Activated CD8-positive, alpha-beta memory T cell treated with anti-CD3 and anti-CD28 coated beads for 1 hour (primary cell): ENCODE data around the gene AIG1.
"Not testable (repeated sequence)": the region's sequence is repeated elsewhere in the genome, so short reads cannot be mapped to it uniquely, and the experiment has no call there.

Experiments
- DNase-seq, 2 donors: peaks; one replicate each; pipeline ENCODE4 v3.0.0-alpha.2; 2020; ENCODE audit warnings: low read depth in 1 of 2; ENCODE audit errors: extremely low read depth in 1 of 2

Gene AIG1

DNA sequence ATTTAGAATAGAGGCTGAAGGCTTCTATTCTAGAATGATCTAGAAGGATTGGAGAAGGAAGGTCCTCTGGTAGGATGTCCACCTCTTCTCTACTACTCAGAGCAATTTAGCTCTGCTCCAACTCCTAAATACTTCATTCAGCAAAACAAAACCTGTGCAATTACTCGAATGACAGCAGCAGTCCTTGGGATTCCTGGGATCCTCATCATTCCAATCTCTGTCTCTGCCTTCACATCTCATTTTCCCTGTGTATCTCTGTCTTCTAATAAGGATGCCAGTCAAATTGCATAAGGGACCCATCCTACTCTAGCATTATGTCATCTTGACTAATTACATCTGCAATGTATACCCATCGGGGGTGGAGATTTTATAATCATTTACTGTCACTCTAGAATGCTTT, 5.5 kb upstream of the AIG1 start:
- DNase-seq = no peak

GRCh38 chr6:143055891-143056290, 4.8 kb upstream of the AIG1 start:
- DNase-seq = no peak

DNA sequence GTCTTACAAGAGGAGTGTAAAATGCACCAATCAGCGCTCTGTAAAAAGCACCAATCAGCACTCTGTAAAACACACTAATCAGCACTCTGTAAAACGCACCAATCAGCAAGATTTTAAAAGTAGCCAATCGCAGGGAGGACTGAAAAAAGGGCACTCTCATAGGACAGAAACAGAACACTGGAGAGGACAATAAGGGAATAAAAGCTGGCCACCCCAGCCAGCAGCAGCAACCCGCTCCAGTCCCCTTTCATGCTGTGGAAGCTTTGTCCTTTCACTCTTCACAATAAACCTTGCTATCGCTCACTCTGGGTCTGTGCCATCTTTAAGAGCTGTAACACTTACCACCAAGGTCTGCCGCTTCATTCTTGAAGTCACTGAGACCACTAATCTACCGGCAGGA, 1.7 kb upstream of the AIG1 start:
- DNase-seq = no peak

GRCh38 chr6:143059663-143060353, 881 bp upstream of the AIG1 start:
- DNase-seq = no peak

DNA sequence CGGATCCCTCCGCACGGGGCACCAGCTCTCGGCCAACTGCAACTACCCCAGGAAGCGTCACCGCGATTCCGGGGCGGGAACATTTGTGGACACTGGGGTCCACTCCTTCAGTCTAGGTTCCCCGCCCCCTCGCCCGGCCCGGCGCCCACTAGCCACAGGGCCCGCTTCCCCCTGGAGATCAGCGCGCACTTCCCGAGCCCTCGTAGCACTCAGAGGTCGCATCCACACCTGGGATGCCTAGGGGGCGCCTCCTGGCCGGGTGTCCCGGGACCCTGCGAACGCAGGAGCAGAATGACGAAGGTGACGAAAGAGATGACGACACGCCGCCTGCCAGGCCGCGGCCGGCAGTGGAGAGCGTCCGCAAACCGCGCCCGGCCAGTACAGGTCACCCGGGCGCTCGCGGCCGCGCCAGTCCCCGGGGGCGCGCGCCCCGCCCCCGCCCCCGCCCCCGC, 309 bp upstream of the AIG1 start:
- peak; percentile 44 to 54 for DNase-seq

- no peak for DNase-seq
These were observed 1.1 kb downstream of the AIG1 start for GRCh38 chr6:143061597-143062385.

DNA sequence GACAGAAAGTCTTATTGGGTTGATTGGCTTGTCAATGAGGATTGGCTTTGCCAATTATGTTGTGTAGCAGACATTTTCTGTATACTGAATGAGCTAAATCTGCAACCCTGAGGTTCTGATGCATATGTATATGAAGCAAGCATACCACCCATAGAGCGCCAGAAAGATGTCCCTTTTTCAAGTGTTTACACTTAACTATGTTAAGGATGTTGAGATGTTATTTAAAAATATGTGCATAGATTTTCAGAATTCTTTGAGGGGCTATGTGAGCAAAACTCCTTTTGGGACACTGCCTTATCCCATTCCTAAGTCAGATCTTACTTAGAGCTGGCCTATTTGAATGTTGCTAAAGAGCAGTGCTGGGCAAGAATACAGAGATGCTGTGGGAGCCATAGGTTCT, 1.9 kb downstream of the AIG1 start:
- DNase-seq = no peak

DNA sequence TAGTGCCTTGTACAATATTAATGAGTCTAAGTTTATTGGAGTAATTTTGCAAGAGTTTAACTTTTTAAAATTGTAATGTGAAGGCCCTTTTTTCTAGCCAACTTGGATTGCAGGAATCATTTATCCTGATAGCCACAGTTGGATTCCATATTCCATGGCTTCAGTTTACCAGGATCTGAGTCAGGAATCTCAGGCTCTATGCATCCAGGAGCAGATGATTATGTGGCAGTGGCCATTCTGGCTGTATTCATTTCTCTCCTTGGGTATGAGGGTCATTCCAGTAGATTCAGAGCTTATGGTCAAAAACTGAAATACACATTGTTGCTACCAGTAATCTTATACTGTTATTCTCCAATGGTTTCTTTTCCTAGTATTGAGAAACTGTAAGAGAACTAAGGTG, 2.9 kb downstream of the AIG1 start:
- DNase-seq = no peak

- no peak for DNase-seq
These were observed 3.6 kb downstream of the AIG1 start for GRCh38 chr6:143064271-143064670.

DNA sequence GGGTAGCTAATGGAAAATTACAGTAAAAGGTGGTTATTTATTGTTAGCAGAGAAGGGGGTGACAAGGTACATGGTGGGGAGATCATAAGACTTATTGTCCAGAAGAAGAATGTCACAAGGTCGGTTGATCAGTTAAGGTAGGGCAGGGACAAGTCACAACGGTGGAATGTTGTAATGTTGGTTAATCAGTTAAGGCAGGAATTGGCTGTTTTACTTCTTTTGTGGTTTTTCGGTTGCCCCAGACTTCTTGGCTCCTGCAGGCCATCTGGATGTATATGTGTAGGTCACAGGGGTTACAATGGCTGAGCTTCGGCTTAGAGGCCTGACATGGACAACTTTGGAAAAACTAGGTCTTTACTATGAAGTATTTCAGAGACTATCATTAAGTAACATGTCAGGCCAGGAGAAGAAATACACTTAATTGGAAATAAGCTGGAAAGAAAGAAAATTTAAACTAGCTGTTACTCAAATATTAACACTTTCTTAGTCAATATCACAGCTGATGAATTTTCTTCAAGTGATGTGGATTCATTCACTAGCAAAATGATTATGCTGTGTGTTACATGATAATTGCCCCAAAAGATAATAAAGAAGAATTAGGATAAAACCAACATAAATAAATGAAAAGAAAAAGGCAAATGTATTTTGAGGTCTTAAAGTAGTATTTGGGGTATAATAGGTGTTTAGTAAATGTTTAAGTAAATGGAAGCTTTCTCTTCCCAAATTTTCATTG, 4.4 kb downstream of the AIG1 start:
- DNase-seq = no peak

DNA sequence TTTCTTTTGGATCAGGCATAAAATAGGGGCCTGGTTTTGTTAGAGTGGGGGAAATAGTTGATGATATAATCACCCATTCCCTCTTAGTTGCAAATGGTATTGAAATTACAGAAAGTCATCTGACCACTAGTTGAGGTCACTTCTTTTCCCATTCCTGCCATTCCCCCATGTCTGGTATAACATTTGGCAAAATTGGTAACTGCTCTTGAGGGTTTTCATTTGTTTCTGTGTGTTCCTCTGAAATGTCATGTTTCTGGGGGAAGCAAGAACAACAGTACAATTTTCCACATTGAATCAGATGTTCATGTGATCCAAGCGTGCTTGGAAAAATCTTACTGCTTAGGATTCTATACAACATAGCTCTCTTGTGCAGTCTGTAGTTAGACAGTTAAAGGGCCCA, 7.3 kb downstream of the AIG1 start:
- no peak for DNase-seq

GRCh38 chr6:143074101-143074500, 13.4 kb downstream of the AIG1 start:
- DNase-seq = no peak

DNA sequence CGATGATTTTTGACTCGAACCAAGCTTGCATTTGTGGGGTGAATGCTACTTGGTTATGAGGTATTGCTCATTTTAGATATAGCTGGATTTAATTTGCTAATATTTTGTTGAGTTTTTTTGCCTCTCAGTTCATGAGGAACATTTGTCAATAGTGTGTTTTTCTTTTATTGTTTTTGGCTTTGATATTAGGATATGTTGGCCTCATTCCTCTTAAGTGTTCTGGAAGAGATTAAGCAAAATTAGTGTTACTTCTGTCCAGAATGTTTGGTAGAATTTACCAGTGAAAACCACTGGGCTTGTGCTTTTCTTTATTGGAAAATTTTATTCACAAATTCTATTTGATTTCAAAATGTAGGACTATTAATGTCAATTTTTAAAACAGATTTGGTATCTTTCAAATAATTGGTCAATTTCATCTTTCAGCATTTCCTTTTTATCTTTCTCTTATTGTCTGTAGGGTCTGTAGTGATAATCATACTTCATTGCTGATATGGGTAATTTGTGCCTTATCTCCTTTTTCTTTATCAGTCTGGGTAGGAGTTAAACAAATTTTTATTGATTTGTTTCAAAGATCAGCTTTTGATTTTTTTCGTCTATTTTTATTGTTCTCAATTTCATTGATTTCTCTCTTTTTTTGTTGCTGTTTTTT, 14.1 kb downstream of the AIG1 start:
- DNase-seq = no peak

DNA sequence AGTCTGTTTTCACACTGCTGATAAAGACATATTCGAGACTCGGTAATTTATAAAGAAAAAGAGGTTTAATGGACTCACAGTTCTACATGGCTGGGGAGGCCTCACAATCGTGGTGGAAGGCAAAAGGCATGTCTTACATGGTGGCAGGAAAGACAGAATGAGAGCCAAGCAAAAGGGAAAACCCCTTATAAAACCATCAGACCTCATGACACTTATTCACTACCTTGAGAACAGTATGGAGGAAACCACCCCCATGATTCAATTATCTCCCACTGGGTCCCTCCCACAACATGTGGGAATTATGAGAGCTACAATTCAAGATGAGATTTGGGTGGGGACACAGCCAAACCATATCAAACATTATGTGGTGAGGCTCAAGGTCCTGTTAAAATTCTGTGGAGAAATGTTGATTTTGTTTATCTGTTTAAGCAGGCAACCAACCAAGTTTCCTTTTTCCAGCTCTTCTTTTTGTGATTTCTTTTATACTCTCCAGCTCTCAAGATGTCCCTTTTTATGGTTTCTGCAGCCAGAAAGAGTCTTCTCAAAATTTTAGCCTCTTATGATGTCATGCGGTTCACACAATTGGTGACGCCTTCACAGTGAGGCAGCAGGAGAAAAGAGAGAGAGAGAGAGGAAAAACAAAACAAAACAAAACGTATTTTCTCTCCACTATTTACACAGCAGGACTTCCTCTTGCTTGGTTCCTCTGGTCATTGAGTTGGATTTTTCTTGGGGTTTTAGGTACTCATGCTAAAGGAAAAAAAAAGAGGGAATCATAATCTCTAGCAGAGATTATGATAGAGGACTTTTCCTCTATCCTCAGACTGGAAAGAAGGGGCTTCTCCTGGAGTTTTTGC, 18.0 kb downstream of the AIG1 start:
- no peak for DNase-seq

GRCh38 chr6:143079325-143079640, 18.6 kb downstream of the AIG1 start:
- no peak for DNase-seq

DNA sequence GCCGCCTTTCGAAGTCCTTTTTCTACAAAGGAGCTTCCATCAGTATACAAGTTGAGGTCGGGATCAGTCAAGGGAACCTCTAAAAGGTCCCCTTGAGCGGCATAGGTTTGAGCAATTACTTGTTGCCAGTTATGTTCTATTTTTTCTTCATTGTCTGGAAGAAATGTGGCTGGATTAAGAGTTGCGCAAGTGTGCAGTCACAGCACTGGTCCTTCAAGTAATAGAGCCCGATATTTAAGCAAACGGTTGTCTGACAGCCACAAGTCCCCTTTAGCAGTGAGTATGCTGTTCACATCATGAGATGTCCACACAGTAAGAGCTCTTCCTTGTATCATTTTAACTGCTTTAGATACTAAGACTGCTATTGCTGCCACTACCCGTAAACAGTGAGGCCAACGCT, 21.6 kb downstream of the AIG1 start:
- DNase-seq = not testable (repeated sequence)

DNA sequence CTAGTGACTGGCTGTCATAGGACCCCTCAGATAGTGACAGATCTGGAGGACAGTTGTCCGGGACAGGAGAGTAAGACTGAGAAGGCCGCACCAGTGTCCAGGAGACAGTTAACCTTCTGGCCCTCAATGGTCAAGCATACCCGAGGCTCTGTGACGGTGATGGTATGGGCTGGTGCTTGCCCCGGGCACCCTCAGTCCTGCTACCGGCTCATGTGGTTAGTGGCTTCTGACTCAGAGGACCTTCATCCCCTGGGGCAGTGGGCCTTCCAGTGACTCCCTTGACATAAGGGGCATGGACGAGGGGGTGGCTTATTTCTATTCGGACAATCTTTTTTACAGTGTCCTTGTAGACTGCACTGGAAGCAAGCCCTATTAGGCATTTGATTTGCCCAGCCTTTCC, 23.3 kb downstream of the AIG1 start:
- not testable (repeated sequence) for DNase-seq

DNA sequence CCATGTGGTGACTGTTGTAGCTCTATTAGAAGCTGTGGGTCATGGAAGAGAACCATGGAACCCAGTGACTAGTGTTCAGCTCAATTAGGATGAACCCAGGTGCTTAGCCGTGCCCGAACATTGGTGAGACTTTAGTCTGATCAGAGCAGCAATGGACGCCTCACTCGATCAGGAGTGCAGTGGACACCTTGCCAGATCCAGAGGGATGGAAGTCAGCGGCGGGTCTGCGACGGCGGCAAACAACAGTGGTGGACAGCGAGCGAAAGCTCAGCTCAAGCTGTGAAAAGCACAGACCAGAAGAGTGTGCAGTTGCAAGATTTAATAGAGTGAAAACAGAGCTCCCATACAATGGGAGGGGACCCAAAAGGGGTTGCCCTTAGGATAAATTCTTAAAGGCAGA, 26.6 kb downstream of the AIG1 start:
- not testable (repeated sequence) for DNase-seq

GRCh38 chr6:143087856-143088255, 27.2 kb downstream of the AIG1 start:
- DNase-seq = no peak

DNA sequence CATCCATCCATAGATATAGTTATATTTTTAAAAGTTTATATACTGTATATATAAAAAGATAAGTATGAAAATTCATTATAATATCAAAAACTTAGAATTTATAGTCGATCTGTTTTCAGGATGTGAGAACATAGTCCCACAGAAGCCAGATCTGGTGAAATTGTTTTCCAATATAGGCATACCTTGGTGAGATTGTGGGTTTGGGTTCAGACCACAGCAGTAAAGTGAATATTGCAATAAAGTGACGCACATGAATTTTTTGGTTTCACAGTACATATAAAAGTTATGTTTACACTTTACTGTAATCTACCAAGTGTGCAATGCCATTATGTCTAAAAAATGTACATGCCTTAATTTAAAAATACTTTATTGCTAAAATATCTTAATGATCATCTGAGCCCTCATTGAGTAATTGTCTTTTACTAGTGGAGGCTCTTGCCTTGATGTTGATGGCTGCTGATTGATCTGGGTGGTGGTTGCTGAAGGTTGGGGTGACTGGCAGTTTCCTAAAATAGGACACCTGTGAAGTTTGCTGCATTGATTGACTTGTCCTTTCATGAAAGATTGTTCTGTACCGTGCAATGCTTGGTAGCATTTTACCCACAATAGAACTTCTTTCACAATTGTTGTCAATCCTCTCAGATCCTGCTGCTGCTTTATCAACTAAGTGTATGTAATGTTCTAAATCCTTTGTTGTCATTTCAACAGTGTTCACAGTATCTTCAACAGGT, 29.8 kb downstream of the AIG1 start:
- DNase-seq = no peak
